ENCODE results near the gene USH1C.

The USH1C gene

DNA sequence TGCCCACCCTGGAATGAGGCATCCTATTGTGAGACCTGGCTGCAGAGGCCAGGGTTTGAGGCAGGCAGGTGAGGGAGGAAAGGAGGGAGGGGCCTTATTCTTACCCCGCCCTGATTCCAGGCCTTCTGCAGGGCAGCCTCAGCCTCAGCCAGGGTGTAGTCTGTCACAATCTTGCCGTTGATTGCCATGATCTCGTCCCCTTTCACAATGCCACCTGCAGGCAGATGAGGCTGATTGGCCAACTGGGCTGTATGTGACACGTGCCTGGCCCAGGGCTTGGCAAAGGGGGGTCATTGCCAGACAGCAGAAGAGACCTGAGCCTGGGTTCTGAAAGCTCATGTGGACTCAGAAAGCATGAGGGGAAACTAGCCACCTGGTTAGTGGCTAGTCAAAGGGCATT lies 46.2 kb downstream of the USH1C start:
- no peak for DNase-seq

DNA sequence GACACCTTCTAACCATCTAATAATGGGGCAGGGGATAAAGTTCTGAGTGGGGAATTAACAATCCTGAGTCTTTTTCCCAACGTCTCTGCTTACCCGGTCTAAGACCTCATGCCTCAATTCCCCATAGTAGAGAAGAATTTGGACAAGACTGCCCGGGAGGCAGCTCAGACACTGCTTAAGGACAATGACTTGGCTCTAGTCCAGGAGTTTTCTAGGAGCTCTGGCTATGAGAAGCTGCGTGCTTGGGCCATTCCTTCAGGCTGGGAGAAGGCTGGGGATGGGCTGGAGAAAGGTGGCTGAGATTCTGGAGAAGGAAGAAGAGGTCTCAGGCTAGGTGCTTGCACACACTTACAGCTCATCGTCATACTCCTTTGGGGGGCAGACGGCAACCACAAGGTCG lies 47.8 kb downstream of the USH1C start:
- no peak for DNase-seq

DNA sequence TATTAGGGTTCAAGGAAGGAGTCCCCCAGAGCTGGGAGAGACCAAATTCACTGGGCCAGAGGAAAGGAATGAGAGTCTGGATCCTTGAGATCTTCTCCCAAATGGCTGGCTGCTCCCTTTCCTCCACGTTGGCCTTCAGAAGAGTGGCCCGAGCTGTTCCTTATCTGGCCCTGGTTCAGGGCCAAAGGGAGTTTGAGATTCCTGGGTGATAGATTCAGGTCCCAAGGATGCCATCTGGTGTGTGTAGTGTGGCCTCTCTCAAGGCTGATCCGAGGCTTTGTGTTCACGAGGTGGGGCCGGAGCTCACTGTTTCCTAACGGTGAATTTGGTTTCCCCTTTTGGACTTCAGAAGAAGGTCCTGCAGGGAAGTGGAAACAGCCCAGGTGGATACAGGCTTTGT lies 50.2 kb downstream of the USH1C start:
- no peak for DNase-seq

DNA sequence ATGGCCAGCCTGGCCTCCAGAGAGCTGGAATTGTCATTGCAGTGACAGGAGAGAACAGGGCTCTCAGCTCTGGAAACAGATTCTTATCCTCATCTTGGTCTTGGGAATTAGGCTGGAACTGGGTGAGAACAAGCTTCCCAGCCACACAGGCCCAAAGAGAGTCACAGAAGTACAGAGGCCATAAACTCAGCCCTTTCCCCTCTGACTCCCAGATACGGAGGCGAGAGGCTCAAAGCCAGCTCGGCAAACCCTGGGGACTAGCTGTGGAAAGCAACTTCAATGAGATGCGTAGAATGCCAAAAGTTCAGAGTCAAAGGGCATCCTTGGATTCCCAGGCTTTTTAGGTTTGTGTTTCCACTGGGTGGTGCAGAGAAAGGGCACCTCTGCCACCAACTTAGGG lies 53.3 kb downstream of the USH1C start:
- DNase-seq: no peak

DNA sequence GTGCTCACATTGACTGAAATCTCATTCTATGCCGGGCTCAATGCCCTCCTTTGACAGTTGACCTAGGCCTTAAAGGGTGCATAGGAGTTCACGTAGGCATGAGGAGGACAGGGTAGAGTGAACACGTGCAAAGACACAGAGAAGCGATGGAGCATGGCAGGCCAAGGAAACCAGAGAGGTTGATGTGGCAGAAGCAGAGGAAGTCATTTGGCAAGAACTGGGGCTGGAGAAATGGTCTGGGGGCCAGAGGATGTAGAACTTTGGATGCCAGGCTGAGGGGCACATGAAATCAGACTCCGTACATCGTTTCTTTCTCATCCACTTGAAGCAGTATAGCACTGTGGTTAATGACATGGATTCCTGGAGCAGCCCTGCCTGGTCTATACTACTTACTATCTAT lies 54.0 kb downstream of the USH1C start:
- DNase-seq: no peak

DNA sequence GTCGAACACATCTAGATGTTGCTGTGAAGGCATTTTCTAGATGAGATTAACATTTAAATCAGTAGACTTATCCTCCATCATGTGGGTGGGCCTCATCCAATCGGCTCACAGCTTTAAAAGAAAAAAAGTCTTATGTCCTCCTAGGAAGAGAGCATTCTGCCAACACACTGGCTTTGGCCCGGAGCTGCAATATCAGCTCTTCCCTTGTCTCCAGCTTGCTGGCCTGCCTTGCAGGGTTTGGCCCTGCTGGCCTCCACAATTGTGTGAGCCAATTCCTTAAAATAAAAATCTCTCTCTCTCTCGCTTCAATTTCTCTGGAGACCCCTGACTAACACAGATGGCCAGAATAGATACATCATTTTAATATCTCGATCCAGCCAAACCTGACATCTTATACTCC lies 54.5 kb downstream of the USH1C start:
- no peak for DNase-seq

DNA sequence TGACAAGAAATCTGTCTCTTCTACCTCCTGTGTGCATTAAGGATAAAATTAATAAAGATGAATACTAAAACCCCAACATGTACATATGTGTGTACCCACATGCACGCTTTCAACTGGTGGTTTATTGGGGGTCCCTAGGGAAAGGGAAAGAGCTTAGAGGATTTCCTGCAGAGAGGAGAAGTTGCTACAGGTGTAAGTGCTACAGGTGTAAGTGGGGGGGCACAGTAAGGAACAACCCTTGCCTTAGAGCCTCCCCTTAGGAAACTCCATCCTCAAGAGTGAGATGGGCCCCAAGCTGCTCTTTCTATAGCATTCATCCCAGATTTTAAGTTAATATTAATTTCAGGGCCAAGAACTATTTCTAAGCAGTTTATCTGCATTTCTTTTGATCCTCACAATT lies 55.7 kb downstream of the USH1C start:
- DNase-seq: no peak

DNA sequence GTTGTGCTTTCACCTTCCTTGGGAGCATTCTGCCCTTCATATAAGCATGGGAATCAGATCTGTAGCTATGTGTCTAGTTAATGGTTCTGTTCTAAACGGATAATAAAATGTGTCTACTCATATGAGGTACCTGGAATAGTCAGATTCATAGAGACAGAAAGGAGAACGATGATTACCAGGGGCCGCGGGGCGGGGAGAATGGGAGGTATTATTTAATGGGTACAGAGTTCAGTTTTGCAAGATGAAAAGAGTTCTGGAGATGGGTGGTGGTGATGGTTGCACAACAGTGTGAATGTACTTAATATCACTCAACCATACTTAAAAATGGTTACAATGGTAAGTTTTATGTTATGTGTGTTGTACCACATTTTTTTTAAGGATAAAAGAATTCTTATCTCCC lies 57.6 kb downstream of the USH1C start:
- no peak for DNase-seq

DNA sequence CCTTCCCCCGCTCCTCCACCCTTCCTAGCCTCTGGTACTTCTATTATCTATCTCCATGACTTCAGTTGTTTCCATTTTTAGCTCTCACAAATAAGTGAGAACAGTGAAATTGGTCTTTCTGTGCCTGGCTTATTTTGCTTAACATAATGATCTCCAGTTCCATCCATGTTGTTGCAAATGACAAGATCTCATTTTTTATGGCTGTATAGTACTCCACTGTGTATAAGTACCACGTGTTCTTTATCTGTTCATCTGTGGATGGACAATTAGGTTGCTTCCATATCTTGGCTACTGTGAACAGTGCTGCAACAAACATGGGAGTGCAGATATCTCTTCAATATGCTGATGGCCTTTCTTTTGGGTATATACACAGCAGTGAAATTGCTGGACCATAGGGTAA lies 60.7 kb downstream of the USH1C start:
- DNase-seq: no peak

DNA sequence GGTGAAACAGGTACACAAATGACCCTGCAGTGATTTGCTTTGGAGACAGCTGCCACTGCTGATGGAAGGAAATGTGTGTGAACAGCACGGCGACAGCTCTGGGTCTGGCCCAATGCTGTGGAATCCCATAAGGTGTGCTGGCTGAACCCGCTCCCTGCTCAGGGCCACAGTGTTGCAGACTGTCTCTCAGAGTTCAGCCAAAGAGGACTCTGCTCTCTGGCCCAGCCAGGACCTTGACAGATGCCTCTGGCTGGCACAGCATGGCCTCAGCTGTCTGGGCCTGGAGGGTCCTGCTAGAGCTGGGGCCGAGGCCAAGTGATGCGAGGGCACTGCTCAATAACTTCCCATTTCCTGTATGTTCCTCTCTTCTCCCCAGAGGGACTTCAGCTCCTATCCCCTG lies 62.3 kb downstream of the USH1C start:
- DNase-seq: no peak

DNA sequence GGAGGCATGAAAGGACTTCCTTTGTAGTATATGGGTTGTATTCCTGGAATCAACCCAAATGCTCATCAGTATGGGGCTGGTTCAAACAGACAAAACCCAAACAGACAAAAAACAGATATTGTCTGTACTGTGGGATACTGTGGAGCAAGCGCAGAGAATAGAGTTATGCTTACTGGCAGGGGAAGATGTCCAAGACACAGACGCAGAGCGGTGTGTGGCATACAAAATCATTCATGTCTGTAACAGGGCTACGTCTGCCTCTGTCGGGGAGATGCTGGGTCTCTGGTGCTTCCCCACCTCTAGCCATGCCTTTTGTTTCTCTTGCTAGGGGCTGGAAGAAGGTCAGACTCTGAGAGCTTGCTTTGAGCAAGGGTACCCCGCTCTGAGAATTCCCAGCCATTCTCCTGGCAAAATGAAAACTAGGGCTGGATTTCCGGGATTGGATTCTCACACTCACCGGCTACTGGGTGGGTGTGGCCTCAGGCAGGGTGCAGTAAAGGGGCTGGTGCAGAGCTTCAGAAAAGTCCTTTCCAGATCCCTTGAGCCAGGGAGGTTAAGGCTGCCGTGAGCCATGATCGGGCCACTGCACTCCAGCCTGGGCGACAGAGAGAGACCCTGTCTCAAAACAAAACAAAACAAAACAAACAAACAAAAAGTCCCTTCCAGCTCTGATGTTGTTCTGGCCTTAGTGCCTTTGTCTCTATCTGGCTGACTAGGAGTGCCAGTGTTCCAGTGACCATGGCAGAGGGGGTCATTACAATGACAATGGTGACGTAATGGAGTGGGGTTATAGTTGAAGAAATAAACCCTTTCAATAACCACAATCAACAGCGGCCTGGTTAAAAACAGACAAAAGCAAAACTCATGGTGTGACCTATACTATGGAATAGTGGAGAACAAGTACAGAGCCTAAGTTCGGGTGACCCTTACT lies 64.7 kb downstream of the USH1C start:
- DNase-seq: peak; percentile 75

DNA sequence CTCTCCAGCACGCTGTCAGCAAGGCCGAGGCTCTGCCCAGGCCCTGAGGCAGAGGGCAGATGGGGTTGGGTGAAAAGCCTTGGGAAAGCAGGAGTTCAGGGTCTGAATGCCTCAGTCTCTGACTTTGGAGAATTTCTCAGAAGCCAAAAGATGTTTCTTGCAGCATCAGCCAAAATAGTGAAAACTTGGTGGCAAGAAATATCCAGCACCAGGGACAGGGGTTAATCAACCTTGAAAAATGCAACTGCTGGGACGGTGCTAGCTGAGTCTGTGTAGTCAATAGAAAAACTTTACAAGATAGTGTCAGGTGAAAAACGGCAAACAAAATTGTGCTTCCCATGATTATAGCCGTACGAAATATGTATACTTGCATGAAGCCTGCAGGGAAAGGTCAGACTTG lies 66.1 kb downstream of the USH1C start:
- DNase-seq: no peak

DNA sequence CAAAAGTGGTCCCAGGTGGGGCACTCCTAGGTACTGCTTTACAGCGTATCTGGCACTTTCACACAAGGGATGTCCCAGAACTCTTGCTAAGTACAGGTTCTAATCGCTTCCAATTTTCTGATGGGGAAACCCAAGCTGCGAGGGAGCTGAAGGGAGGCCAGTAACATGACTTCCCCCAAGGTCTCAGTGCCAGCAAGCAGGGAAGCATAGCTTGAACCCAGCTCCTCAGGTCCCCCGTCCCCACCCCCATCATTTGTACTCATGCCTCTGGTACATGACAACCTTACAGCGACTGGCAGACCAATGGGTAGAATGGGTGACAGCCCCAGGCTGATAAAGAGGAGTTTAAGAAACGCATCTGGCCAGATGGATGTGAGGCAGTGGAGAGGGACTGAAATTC lies 66.9 kb downstream of the USH1C start:
- DNase-seq: no peak

DNA sequence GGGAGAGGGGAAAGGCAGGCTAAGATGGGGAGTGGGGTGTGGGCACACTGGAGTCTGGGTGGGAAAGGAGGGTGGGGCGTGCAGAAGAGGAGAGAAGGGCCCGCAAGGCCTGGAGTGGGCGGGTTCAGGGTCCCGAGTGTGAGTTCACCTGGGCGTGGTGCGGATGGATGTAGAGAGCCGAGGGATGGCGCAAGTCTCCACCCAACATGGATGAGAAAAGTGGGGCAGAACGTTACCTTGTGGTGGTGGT lies 67.2 kb downstream of the USH1C start:
- no peak for DNase-seq

DNA sequence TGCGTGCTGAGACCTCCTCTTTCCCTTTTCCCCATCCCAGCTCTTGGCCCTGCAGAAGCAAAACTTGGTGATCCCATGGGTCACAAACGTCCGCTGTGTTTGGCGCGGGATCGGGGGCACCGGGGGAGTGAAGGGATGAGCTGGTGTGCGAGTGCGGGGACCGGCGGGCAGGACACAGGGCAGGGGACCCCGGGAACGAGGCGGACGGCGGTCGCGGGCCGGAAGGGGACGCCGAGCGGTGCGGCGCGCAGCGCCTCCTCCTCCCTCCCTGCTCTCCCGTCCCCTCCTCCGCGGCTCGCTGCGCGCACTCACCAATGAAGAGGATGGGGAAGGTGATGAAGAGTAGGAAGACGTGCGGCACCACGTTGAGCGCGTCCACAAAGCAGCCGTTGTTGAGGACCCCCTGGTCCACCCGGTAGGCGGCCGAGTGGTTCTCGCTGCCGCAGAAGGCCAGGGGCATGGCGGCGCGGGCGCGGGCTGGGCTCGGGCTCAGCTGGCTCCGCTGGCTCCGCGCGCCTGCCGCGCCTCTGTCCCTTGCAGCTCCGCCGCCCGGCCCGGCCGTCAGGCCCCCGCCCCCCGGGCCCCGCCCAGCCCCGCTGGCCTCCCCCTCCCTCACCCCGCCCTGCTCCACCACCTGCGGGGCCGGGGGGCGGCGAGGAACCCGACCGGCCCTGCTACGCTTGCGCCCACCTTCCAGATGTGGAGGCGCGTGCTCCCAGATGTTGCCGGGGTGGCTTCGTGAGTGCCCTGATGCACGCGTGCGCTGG lies 67.7 kb downstream of the USH1C start, which contains the start of gene ABCC8:
ABCC8 (minus strand) TSS at position 529 of the 767 bp plus-strand sequence; CDS start at position 460, 69 bp downstream.
- peak; percentile 45 for DNase-seq

DNA sequence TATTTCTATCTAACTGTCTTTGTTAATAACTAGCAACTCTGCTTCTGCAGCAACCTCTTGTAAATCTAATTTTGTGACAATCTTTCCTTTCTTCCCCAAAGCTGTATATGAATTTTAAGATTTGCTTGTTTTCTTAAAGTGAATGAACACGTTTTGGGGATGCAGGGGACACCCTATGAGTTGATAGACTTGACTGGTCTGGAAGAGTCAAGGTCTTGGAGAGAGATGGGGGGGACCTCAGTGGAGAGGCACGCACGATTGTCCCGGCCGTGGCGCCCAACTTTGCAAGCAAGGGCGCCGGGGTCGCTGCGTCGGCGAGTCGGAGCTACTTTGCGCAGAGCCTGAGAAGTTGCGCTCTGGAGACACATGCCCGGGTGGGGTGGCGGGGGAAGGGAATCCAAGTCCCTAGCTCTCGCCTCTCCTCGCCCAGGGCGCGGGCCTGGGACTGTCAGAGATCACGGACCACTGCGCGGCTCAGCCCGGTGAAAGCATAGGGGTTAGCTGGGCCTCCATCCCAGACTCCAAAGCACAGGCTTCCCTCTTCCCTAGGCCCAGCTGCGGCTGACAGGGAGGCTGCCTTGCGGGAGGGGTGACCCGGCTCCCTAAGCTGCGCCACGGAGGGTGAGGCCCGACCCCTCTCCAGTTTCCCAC lies 68.4 kb downstream of the USH1C start:
- no peak for DNase-seq

DNA sequence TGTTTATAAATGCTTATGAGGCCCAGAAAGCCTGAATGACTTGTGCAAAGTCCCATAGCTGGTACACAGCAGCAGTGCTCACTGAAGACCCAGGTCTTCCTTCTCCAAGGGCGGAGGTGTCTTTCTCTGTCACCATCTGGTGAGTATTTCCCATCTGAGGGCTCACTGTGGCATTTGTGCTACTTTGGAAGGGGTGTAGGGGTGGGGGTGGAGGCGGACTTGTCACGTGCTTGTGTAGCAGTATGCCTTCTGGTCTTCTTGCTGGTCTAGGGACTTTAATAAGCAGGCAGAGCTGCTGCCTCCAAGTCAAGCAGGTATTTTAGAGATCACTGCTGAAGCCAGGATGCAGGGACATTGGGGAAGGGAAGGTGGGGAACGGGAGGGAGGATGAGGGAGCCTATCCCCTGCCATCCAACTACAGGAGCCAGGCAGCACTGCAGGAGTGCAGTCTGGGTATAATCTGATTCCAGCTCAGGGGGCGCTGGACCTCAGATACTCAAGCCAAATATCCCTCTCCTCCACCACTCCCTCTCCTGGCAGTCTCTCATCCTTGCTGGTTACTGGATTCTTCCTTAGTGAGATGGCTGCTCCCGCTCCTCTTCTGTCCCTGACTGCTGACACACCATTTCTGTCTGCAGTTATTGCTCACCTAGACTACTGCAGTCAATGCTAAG lies 71.0 kb downstream of the USH1C start:
- DNase-seq: peak; percentile 59

DNA sequence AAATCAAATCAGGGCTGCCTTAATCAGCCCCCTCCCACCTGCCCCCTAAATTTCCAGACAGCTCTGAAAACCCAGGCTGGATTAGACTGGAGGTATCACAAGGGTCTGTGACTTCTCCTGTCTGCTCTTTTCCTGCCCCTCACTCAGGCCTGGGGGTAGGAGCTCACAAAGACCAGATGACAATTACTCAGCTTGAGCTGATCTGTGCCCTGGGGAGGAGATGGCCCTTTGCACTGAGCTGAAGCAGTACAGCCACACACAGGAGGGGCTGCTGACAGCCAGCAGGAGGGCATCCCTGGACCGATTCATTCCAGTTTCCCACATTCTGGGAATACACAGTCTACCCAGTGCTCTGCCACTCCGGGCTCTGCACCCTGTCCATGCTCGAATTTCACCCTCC lies 71.7 kb downstream of the USH1C start:
- no peak for DNase-seq

DNA sequence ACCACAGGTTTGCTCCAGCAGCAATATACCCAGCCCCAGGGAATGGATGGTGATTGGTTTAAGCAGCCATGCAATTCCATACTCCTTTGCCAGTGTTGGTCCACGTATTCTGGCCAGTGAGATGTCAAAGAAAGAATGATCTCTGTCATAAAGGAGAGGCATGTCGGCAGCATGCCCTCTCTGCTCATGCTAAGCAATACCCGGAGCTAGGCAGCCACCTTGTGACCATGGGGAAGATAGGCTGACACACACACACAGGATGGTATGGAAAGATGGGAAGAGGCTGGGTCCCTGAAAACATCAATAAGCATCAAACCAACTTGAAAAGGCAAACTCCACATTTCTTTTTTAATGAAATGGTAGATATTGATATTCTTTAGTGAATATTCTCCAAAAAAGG lies 72.7 kb downstream of the USH1C start:
- no peak for DNase-seq

DNA sequence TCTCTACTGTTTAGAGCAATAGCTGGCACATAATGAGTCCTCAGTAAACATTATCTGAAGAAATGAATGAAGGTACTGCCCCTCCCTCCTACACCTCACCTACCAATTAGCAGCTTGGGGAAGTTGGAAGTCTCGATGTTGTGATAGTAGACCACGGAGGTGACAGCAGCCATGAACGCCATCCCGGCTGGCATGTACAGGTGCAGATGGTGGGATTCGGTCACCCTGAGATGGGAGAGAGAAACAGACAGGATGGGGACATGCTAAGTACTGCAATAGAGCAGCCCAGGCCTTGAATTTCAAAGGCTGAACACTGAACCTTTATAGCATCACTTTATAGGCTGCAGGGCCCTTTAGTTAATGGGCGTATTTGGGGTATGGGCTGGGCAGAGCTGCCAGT lies 74.2 kb downstream of the USH1C start:
- no peak for DNase-seq

DNA sequence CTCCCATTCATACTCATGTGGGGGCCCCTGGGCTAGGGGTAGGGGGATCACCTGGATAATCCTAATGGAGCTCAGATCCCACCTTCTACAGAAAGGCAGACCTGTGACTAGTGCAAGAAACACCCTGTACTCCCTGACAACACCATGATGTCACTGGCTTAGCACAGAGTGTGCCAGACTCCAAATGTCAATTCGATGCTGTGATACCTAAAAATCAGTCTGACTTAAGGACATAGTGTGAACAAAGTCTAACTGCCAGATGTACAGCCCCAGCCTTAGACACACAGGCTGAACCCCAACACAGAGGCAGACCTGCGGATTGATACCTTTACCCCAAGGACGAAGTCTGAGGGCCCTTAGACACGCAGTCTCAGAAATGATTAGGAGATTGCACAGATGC lies 76.1 kb downstream of the USH1C start:
- no peak for DNase-seq

DNA sequence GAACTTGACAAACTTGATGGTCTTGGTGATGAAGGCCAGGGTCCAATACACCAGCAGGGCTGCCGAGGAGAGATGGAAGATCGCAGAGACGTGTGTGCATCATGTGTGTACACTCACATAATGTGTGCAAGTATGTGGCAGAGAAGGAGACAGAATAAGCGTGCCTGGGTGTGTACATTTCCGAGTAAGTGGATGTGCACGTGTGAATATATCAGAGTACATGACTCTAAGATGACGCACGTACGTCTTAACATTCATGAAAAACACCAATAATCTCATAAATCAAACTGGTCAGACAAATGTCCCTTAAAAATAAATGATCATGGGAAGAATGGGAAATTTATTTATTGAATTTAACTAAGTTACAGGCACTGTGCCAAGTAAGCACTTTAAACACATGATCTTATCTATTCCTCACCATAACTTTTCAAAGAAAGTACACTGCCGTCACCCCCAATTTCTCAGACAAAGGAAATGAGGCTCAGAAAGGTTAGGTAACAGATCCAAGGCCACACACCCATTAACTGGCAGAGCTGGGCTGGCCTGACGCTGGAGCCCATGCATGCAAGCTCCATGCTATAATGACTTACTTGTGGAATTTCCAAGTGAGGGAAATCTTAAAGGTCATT lies 80.6 kb downstream of the USH1C start:
- no peak for DNase-seq

DNA sequence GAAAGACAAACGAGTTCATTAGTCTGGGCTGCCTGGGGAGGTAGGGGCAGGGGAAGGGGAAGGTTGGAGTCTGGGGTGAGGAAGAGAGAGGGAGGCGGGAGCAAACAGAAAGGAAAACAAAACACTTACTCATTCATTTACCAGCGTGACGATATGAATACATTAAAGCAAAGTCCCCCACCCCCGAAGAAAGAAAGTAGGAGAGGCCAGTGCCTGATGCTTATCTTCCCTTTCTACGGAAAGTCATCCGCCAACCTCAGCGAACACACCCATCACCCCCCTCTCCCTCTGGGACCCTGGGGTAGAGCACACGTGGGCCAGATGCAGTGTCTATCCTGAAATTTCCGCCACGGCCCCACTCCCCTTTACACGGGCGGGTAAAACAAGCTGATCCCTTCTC lies 81.3 kb downstream of the USH1C start:
- no peak for DNase-seq
